Measurements from ENCODE around the gene PPP1R14B. TPM values are rescaled to one million over a fixed set of nuclear protein-coding genes. Genes with fewer than 3 reads are reported as not detected.

The PPP1R14B gene
- total and polyA plus RNA-seq, 2 of the 13 experiments (the other 11 are each of a cell fraction or from before 2014, with no cell fraction given) = 110 to 148 TPM

DNA sequence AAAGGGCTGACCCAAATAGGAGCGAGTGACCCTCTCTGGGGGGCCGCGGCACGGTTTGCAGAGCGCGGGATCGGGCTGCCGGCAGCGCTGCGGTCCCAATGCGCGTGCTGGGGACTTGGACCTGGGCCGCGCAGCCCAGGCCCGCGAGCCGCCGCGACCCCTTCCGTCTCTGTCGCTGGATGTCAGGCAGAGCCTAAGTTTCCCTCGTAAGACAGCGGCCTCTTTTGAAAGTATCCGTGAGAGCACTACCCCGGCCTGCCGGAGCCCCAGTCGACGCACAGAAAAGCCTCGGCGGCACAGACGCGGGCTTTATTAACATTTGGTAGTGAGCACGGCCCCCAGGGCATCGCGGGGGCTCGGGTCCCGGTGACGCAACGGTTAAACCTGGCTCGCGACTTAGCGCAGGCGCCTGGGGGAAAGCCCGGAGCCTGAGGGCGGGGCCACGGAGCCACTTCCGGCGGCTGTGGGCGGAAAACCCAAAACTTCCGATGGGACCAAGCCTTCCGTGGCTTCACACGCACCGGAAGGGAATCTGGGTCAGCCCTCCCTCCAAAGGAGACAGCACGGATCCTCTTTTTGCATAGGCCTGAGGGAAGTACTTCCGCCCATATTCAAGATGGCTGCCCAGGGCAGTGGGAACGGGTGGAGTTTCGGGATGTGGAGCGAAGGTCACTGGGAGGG is 22.9 kb upstream of the PPP1R14B start (continued):
- TF ChIP-seq, protein P1, sequence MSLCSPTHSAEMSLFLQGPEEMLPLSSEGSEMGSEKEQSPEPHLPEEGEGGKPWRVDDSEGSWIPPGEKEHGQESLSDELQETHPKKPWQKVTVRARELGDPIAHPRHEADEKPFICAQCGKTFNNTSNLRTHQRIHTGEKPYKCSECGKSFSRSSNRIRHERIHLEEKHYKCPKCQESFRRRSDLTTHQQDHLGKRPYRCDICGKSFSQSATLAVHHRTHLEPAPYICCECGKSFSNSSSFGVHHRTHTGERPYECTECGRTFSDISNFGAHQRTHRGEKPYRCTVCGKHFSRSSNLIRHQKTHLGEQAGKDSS (CRISPR knock-in tag; IDR thresholded peaks at IDR 0.05; ENCODE audit: borderline replicate concordance, low read depth) = no peak; the same call in 1 of the 2 replicates
- peak; percentile 70 for TF ChIP-seq CREB1 (IDR thresholded peaks at IDR 0.05)
- peak; percentile 93 for TF ChIP-seq CREB1 (CRISPR knock-in tag; IDR thresholded peaks at IDR 0.05)
- TF ChIP-seq KLF16 (CRISPR knock-in tag; IDR thresholded peaks at IDR 0.05) = peak in 1 of 2 experiments; percentile 81; a peak in 2 of 4 replicates
- TF ChIP-seq, protein P2, sequence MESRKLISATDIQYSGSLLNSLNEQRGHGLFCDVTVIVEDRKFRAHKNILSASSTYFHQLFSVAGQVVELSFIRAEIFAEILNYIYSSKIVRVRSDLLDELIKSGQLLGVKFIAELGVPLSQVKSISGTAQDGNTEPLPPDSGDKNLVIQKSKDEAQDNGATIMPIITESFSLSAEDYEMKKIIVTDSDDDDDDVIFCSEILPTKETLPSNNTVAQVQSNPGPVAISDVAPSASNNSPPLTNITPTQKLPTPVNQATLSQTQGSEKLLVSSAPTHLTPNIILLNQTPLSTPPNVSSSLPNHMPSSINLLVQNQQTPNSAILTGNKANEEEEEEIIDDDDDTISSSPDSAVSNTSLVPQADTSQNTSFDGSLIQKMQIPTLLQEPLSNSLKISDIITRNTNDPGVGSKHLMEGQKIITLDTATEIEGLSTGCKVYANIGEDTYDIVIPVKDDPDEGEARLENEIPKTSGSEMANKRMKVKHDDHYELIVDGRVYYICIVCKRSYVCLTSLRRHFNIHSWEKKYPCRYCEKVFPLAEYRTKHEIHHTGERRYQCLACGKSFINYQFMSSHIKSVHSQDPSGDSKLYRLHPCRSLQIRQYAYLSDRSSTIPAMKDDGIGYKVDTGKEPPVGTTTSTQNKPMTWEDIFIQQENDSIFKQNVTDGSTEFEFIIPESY (CRISPR knock-in tag; IDR thresholded peaks at IDR 0.05) = no peak; the same call in 1 of the 2 replicates
- no peak; the same call in 1 of the 2 replicates for TF ChIP-seq SALL1 (CRISPR knock-in tag; IDR thresholded peaks at IDR 0.05)
- TF ChIP-seq, protein P3, sequence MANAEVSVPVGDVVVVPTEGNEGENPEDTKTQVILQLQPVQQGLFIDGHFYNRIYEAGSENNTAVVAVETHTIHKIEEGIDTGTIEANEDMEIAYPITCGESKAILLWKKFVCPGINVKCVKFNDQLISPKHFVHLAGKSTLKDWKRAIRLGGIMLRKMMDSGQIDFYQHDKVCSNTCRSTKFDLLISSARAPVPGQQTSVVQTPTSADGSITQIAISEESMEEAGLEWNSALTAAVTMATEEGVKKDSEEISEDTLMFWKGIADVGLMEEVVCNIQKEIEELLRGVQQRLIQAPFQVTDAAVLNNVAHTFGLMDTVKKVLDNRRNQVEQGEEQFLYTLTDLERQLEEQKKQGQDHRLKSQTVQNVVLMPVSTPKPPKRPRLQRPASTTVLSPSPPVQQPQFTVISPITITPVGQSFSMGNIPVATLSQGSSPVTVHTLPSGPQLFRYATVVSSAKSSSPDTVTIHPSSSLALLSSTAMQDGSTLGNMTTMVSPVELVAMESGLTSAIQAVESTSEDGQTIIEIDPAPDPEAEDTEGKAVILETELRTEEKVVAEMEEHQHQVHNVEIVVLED (CRISPR knock-in tag; IDR thresholded peaks at IDR 0.05; ENCODE audit: borderline replicate concordance) = peak; percentile 90
- no peak for TF ChIP-seq ZNF546 (CRISPR knock-in tag; conservative IDR thresholded peaks at IDR 0.05)
- no peak for TF ChIP-seq ZNF24 (IDR thresholded peaks at IDR 0.05)
- TF ChIP-seq ETS1 (CRISPR knock-in tag; IDR thresholded peaks at IDR 0.05) = no peak; the same call in 1 of the 2 replicates
- no peak for TF ChIP-seq ZNF605 (CRISPR knock-in tag; IDR thresholded peaks at IDR 0.05)
- no peak for TF ChIP-seq SMARCE1 (IDR thresholded peaks at IDR 0.05; ENCODE audit: borderline replicate concordance)
- TF ChIP-seq, protein P4, sequence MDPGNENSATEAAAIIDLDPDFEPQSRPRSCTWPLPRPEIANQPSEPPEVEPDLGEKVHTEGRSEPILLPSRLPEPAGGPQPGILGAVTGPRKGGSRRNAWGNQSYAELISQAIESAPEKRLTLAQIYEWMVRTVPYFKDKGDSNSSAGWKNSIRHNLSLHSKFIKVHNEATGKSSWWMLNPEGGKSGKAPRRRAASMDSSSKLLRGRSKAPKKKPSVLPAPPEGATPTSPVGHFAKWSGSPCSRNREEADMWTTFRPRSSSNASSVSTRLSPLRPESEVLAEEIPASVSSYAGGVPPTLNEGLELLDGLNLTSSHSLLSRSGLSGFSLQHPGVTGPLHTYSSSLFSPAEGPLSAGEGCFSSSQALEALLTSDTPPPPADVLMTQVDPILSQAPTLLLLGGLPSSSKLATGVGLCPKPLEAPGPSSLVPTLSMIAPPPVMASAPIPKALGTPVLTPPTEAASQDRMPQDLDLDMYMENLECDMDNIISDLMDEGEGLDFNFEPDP (CRISPR knock-in tag; conservative IDR thresholded peaks at IDR 0.05) = no peak
- TF ChIP-seq FOXK2 (IDR thresholded peaks at IDR 0.05) = no peak
- peak; percentile 58 for TF ChIP-seq SIX1 (CRISPR knock-in tag; IDR thresholded peaks at IDR 0.05; ENCODE audit: borderline replicate concordance)
- TF ChIP-seq SRSF9 (IDR thresholded peaks at IDR 0.05; ENCODE audit: borderline replicate concordance, insufficient read depth, low read depth, low read length, poor library complexity, severe bottlenecking) = no peak
- TF ChIP-seq JDP2 (CRISPR knock-in tag; IDR thresholded peaks at IDR 0.05; ENCODE audit: borderline replicate concordance) = no peak
- no peak for TF ChIP-seq ZNF616 (CRISPR knock-in tag; IDR thresholded peaks at IDR 0.05; ENCODE audit: low read depth)
- TF ChIP-seq ZSCAN5A (CRISPR knock-in tag; IDR thresholded peaks at IDR 0.05; ENCODE audit: borderline replicate concordance) = no peak
- TF ChIP-seq SOX5 (CRISPR knock-in tag; IDR thresholded peaks at IDR 0.05; ENCODE audit: borderline replicate concordance) = peak; percentile 40; the same call in 1 of the 2 replicates
- peak; percentile 78; the same call in 1 of the 2 replicates for TF ChIP-seq HDAC1 (CRISPR knock-in tag; IDR thresholded peaks at IDR 0.05)

Measured in HepG2 (cell line).